Measurements from ENCODE around the gene SH3BP4. TPM values are rescaled to one million over a fixed set of nuclear protein-coding genes. Genes with fewer than 3 reads are reported as not detected.

SH3BP4 gene
- polyA plus RNA-seq, 4 donors, result 27.7 to 43.6 (median 39.7) TPM

DNA sequence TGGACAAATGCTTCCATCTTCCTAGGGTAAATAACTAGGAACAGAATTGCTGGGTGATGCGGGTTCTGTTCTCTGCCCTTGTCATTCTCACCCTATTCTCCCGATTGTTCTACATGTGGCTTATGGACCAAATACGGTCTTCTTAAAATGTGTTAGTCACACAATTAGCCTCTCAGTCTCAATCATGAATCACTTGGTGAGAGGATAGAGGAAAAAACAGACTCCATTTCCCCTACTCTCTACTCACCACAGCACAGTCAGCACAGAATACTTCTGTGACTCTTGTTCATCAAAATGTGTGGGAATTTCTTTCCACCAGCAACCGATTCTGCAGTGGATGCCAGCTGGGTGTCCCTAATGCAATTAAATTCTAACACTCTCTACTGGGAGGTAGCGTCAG, 125.2 kb downstream of the SH3BP4 start:
- DNase-seq (ENCODE audit: low read depth in 4 of 4, low spot score in 3 of 4), result no peak

GRCh38 chr2:235078182-235078581, 126.4 kb downstream of the SH3BP4 start:
- DNase-seq (ENCODE audit: low read depth in 4 of 4, low spot score in 3 of 4), result no peak

DNA sequence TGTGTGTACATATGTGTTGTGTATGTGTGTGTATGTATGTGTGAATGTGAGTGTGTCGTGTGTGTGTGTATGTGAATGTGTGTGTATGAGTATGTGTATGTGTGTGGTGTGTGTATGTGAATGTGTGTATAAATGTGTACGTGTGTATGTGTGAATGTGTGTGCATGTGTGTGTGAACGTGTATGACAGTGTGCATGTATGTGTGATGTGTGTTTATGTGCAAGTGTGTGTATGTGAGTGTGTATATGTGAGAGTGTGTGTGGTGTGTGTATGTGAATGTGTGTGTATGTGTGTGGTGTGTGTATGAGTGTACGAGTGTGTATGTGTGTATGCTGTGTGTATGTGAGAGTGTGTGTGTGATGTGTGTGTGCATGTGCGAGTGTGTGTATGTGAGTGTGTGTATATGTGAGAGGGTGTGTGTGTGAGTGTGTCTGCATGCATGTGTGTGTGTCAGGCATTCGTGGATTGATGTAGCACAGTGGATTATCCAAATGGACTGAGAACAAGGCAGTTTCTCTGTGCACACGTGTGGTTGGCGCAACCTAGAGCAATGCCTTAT, 127.2 kb downstream of the SH3BP4 start:
- DNase-seq (ENCODE audit: low read depth in 4 of 4, low spot score in 3 of 4), result no peak

DNA sequence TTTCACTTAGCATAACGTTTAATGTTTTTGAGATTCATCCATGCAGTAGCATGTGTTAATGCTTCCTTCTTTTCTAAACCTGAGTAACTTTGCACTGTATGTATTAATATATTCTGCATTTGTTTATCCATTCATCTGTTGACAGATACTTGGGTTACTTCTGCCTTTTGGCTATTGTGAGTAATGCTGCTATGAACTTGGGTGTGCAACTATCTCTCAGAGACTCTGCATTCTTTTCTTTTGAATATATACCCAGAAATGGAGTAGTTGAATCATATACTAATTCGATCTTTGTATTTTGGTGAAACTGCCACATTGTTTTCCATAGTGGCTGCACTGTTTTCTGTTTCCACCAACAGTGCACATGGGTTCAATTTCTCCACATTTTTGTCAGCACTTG, 128.3 kb downstream of the SH3BP4 start:
- DNase-seq (ENCODE audit: low read depth in 4 of 4, low spot score in 3 of 4), result no peak

DNA sequence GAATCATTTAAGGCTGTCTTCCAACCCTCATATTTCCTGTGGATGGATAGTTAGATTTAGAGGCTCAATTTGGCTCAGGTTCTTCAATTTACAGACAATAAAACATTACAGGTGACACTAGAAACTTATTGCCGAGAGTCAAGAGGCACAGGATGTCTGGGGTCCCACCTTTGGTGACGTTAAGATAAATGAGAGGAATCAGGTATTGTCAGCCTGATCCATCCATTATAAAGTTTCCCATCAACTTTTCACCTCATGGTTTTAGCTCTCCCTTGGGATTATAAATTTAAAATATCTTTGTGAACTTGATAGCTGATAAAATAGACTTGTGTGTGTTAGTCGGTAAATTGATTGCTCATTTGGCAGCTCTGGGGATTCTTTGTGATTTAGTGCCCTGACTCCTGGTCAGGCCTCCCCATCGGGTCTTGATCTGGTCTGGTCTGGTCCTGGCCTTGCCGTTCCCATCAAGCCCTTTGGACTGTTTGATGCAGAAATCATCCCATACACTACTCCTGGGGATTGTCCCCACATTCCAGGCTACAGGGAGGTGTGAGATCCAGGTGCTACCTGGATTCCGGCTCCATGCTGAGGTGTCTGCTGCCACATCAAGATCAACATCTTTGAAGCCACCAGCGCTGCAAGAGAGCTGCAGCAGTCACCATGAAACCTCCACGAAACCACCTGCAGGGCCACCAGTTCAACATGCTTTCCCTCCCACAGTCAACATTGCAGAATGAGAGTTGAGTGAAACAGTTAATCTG, 130.9 kb downstream of the SH3BP4 start:
- no peak for DNase-seq (ENCODE audit: low read depth in 4 of 4, low spot score in 3 of 4)

GRCh38 chr2:235083822-235084221, 132.0 kb downstream of the SH3BP4 start:
- no peak for DNase-seq (ENCODE audit: low read depth in 4 of 4, low spot score in 3 of 4)

DNA sequence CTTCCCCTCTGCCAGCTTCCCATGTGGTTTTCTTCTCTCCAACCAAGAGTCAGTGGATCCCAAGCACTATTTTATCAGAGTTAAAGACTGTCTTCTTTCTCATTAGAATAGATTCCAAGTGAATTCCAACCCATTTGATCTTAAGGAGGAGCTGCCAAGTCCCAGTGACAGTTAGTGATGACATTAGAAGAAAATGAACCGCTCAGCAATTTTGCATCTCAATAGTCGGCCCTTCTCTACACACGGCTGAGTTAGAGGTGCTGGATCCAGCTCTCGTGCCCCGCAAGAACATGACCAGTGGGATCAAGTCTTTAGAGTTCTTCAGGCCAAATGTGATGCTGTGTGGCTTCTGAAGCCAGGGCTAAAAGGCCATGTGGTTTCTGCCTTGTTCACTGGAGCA, 132.6 kb downstream of the SH3BP4 start:
- no peak for DNase-seq (ENCODE audit: low read depth in 4 of 4, low spot score in 3 of 4)

- DNase-seq (ENCODE audit: low read depth in 4 of 4, low spot score in 3 of 4), result no peak
These were observed 133.7 kb downstream of the SH3BP4 start for GRCh38 chr2:235085476-235085875.

DNA sequence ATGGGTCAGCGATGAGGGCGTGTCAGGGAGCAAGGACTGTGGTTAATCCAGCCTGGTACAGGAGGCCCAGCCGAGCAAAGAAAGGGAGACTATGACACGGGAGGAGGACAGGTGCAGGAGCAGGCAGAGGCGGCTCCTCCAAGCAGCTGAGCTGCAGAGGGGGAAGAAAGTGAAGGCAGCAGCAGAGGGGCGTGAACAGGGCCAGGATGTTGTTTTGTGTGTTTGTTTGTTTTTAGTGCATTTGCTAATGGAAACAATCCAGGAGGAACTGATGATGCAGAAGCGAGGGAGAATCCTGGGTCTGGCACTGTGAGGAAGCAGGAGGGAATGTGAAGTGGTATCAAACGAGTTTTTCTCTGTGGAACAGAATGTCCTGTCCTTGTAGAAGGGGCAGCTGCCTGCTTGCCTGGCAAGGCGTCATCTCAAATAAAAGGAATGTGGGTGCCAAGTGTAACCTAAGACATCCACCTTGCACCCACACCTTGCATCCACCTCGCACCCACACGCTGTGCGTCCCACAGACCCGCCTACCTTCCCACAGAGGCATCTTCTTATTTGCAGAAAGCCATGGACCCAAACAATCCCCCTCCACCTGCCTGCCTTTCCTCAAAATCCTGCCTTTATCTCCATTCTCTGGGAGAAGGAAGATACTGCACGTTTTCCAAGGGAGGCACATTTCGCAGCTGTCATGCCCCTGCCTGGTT, 134.8 kb downstream of the SH3BP4 start:
- no peak for DNase-seq (ENCODE audit: low read depth in 4 of 4, low spot score in 3 of 4)

- no peak for DNase-seq (ENCODE audit: low read depth in 4 of 4, low spot score in 3 of 4)
These were observed 136.1 kb downstream of the SH3BP4 start for GRCh38 chr2:235087832-235088495.

GRCh38 chr2:235088496-235088921, 136.7 kb downstream of the SH3BP4 start:
- DNase-seq (ENCODE audit: low read depth in 4 of 4, low spot score in 3 of 4), result no peak

- no peak for DNase-seq (ENCODE audit: low read depth in 4 of 4, low spot score in 3 of 4)
These were observed 139.6 kb downstream of the SH3BP4 start for GRCh38 chr2:235091421-235091820.

- DNase-seq (ENCODE audit: low read depth in 4 of 4, low spot score in 3 of 4), result no peak
These were observed 140.2 kb downstream of the SH3BP4 start for GRCh38 chr2:235091983-235092382.

DNA sequence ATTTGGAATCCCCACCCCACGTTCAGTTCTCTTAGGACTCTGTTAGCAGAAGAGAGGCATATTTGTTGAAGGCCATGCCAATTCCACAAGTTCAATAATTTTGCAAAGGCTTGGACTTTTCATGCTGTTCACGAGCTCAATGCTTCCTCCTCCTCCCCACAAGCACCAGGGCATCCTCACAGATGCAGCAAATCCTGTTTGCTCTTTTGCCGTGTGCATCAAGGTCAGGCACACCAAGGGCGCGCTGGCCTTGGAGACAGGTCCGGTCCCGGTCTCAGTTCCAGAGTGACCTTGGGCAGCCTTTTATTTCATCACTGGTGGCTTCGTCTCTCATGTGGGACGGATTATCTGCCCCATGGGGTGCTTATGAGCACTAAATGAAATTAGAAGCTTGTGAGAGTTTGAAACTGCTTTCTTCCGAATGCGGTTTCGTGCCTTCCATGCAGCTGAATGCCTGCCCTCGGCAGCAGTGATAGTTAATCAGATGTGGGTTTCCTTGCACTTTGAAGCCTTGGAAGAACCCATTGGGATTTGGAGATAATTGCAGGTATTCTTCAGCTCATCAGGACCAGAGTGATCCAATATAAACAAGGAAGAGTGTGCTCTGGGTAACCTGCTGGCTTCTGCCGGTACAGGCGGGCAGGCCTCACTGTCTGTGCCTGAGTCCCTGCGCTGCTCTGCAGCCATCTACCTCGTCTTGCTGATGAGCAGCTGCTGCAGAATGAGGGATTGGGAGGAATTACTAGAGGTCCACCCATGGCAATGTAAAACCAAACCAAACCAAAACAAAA, 140.8 kb downstream of the SH3BP4 start:
- DNase-seq (ENCODE audit: low read depth in 4 of 4, low spot score in 3 of 4), result no peak

DNA sequence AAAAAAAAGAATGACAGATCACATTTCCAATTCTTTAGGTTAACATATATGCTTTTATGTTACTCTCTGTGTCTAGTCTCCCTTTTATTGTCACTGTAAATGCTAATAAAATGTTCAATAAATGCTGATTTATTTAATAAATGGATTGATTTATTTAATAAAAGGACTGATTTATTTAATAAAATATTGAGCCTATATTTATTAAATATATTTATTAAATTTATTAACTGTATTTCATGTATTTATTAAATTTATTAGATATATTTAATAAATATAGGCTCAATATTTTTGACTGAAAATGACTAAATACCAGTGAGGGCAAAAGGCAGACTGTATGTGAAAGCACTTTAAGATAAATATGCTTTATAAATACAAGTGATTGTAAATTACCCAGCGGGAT, 142.6 kb downstream of the SH3BP4 start:
- no peak for DNase-seq (ENCODE audit: low read depth in 4 of 4, low spot score in 3 of 4)

DNA sequence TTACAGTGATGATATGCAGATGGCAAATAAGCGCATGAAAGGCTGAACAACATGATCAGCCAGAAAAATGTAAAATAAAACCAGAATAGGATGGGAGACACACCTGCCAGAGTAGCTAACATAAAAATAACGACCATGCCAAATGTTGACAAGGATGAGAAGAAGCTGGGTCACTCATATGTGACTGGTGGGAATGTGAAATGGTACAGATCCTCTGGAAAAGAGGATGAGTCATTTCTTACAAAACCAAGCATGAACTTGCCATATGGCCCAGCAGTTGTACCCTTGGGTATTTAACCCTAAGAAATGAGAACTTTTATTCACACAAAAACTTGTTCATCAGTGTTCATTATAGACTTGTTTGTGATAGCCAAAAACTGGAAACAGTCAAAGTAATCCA, 143.8 kb downstream of the SH3BP4 start:
- DNase-seq (ENCODE audit: low read depth in 4 of 4, low spot score in 3 of 4), result no peak

GRCh38 chr2:235096447-235096846, 144.6 kb downstream of the SH3BP4 start:
- no peak for DNase-seq (ENCODE audit: low read depth in 4 of 4, low spot score in 3 of 4)

DNA sequence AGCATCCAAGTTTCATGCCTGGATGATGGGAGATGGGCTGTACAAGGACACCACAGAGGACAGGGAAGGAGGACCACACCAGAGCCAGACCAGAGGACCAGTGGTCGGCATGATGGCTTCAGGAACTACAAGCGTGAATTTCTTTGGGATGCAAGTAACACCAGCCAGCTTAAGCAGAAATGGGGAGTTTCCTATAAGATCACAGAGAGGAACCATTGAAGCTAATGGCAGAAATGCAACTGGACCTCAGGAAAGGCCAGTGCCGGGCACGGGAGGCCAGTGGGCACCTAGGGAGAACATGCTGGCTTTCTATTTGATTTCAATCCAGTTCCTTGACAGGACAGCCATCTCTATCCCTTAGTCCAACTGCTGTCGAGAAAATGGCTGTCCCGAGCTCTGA, 145.4 kb downstream of the SH3BP4 start:
- no peak for DNase-seq (ENCODE audit: low read depth in 4 of 4, low spot score in 3 of 4)

DNA sequence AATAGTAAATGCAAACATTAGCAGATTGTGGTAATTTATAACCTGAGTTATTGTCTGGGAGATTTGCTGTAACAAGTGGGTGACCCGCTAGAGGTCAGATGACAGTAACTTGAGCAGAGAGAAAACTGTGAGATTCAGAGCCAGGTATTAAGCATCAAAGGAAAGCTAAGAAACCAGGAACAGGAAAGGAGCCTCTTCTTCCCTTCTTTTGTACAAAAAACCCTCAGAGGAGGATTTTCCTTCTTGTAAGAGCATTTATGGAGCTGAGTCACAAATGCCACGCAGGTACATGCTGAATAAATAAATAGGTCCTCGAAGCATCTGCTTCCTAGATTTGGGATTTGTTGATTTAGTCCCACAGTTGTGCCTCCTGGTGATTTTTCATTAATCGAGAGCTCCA, 146.5 kb downstream of the SH3BP4 start:
- no peak for DNase-seq (ENCODE audit: low read depth in 4 of 4, low spot score in 3 of 4)

DNA sequence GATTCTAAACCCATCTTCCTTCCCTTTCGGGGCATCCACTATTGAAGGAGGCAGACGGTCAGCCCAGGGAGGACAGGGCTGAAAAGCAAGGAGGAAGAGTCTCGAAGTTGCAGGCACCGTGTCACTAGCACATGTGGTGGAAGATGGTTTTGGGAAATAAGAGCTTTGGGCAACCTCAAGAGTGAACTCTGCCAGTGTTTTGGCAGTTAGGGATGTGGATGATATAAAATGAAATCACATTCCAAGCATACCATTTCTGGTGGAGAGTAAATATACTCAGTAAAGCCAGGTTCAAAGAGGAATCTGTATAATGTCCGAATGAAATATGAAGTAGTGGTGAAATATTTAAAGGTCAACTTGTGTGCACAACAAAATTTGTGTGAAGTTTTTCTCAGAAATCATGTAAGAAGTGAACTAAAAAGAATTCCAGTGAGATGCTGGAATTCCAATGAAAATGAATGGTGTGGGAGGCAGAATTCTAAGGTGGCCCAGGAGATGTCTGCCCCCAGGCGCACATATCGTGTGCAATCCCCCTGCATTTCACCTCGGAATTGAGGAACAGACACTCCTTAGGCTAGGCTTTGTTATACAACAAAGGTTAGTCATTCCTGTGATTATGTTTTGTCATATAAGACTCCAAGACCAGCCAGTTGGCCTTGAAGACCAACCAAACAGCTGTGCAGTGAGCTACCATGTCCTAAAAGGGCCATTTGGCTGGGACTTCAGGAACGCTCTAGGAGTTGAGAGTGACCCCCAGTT, 147.1 kb downstream of the SH3BP4 start:
- DNase-seq (ENCODE audit: low read depth in 4 of 4, low spot score in 3 of 4), result no peak
